ENCODE results near the gene HIVEP3. TPM values are rescaled to one million over a fixed set of nuclear protein-coding genes. Genes with fewer than 3 reads are reported as not detected.

Gene HIVEP3
- total RNA-seq, 4 donors from 2014 or later, result 6.1 to 10.1 (median 7.8) TPM

- ATAC-seq (ENCODE audit: low FRiP score) (no peak), DNase-seq (ENCODE audit: low spot score) (no peak)
- TF ChIP-seq CTCF (IDR thresholded peaks at IDR 0.05), result no peak
Measured at GRCh38 chr1:41485605-41486004, 433.1 kb downstream of the HIVEP3 start.

- no peak for DNase-seq (ENCODE audit: low spot score)
- peak; percentile 63 for ATAC-seq (ENCODE audit: low FRiP score)
- no peak for TF ChIP-seq CTCF (IDR thresholded peaks at IDR 0.05)
Measured at GRCh38 chr1:41484402-41485241, 434.1 kb downstream of the HIVEP3 start, which contains the start of gene EDN2. EDN2 (minus strand) TSS chr1:41484683; CDS start chr1:41484601, 82 bp downstream.

GRCh38 chr1:41483960-41484401 lies 434.7 kb downstream of the HIVEP3 start:
- no peak for ATAC-seq (ENCODE audit: low FRiP score)
- DNase-seq (ENCODE audit: low spot score), result no peak
- TF ChIP-seq CTCF (IDR thresholded peaks at IDR 0.05), result no peak

GRCh38 chr1:41483001-41483850 lies 435.5 kb downstream of the HIVEP3 start:
- no peak for TF ChIP-seq CTCF (IDR thresholded peaks at IDR 0.05)
- DNase-seq (ENCODE audit: low spot score) (no peak), ATAC-seq (ENCODE audit: low FRiP score) (no peak)

- TF ChIP-seq CTCF (IDR thresholded peaks at IDR 0.05), result no peak
- ATAC-seq (ENCODE audit: low FRiP score) (no peak), DNase-seq (ENCODE audit: low spot score) (no peak)
Measured at GRCh38 chr1:41482001-41482765, 436.5 kb downstream of the HIVEP3 start.

- ATAC-seq (ENCODE audit: low FRiP score) (no peak), DNase-seq (ENCODE audit: low spot score) (no peak)
- no peak for TF ChIP-seq CTCF (IDR thresholded peaks at IDR 0.05)
Measured at GRCh38 chr1:41481109-41481775, 437.5 kb downstream of the HIVEP3 start.

Measured in omental fat pad (tissue), 4 donors.